HG03196 (cell line): ENCODE data around the gene DLL3.
A peak's percentile ranks its signal among the peaks of the same experiment; 100 is the strongest.
"Not testable (repeated sequence)": the region's sequence is repeated elsewhere in the genome, so short reads cannot be mapped to it uniquely, and the experiment has no call there.

Experiments
- ATAC-seq: cut with Tn5 transposase; IDR thresholded peaks from one replicate; pipeline ENCODE4 v1.9.1; 2021; ENCODE audit not compliant: unreplicated experiment

Gene DLL3

GRCh38 chr19:39498798-39499642, at the start of gene DLL3:
TSS of gene DLL3 (plus strand) at chr19:39498947. CDS start at chr19:39498975, 28 bp downstream.
- ATAC-seq, result no peak

GRCh38 chr19:39449116-39449797, 49.5 kb upstream of the DLL3 start:
- ATAC-seq, result no peak

GRCh38 chr19:39451257-39451656, 47.5 kb upstream of the DLL3 start:
- not testable (repeated sequence) for ATAC-seq

- no peak for ATAC-seq
Measured at GRCh38 chr19:39463403-39463802, 35.3 kb upstream of the DLL3 start.

- ATAC-seq, result no peak
Measured at GRCh38 chr19:39465956-39466747, 32.6 kb upstream of the DLL3 start.

GRCh38 chr19:39467941-39468340, 30.8 kb upstream of the DLL3 start:
- ATAC-seq, result no peak

- ATAC-seq, result no peak
Measured at GRCh38 chr19:39469036-39469435, 29.7 kb upstream of the DLL3 start.

- no peak for ATAC-seq
Measured at GRCh38 chr19:39469567-39469966, 29.2 kb upstream of the DLL3 start.

GRCh38 chr19:39470724-39471339, 27.9 kb upstream of the DLL3 start:
- no peak for ATAC-seq

- no peak for ATAC-seq
Measured at GRCh38 chr19:39471756-39472536, 26.8 kb upstream of the DLL3 start.

GRCh38 chr19:39472746-39473442, 25.9 kb upstream of the DLL3 start:
- no peak for ATAC-seq

- no peak for ATAC-seq
Measured at GRCh38 chr19:39473443-39473960, 25.2 kb upstream of the DLL3 start.

GRCh38 chr19:39474139-39474620, 24.6 kb upstream of the DLL3 start:
- ATAC-seq, result no peak

- ATAC-seq, result no peak
Measured at GRCh38 chr19:39475748-39476147, 23.0 kb upstream of the DLL3 start.

- not testable (repeated sequence) for ATAC-seq
Measured at GRCh38 chr19:39479319-39479801, 19.4 kb upstream of the DLL3 start.

- no peak for ATAC-seq
Measured at GRCh38 chr19:39479916-39480315, 18.8 kb upstream of the DLL3 start.

GRCh38 chr19:39480337-39481228, 18.2 kb upstream of the DLL3 start, which contains the start of gene TIMM50:
TSS of gene TIMM50 (plus strand) at chr19:39480838. CDS start at chr19:39480854, 16 bp downstream.
- peak; percentile 78 for ATAC-seq

GRCh38 chr19:39481229-39481545, 17.6 kb upstream of the DLL3 start:
- ATAC-seq, result no peak
